NCI-H1105 (cell line): ENCODE data around the gene TRDMT1.
A peak's percentile ranks its signal among the peaks of the same experiment; 100 is the strongest.

ENCODE experiments used
- DNase-seq: peaks from one replicate; lab custom pipeline; 2025; lab: John Stamatoyannopoulos, UW

Gene TRDMT1

GRCh38 chr10:17200912-17201793, at the start of gene TRDMT1:
Gene TRDMT1, minus strand, starts transcription at chr10:17201672. Its CDS starts 38 bp downstream, at chr10:17201634.
- DNase-seq = peak; percentile 60

GRCh38 chr10:17250736-17251135, 49.3 kb upstream of the TRDMT1 start:
- no peak for DNase-seq

GRCh38 chr10:17249820-17250219, 48.3 kb upstream of the TRDMT1 start:
- no peak for DNase-seq

GRCh38 chr10:17248964-17249363, 47.5 kb upstream of the TRDMT1 start:
- DNase-seq = no peak

- DNase-seq = no peak
Measured at GRCh38 chr10:17247210-17247609, 45.7 kb upstream of the TRDMT1 start.

- no peak for DNase-seq
Measured at GRCh38 chr10:17244700-17245365, 43.4 kb upstream of the TRDMT1 start.

GRCh38 chr10:17241611-17242333, 40.3 kb upstream of the TRDMT1 start:
- DNase-seq = no peak

GRCh38 chr10:17240616-17241015, 39.1 kb upstream of the TRDMT1 start:
- no peak for DNase-seq

GRCh38 chr10:17240096-17240495, 38.6 kb upstream of the TRDMT1 start:
- no peak for DNase-seq

- no peak for DNase-seq
Measured at GRCh38 chr10:17239345-17240085, 38.0 kb upstream of the TRDMT1 start.

GRCh38 chr10:17238445-17239291, 37.2 kb upstream of the TRDMT1 start:
- no peak for DNase-seq

GRCh38 chr10:17237915-17238444, 36.5 kb upstream of the TRDMT1 start:
- no peak for DNase-seq

- DNase-seq = no peak
Measured at GRCh38 chr10:17237149-17237527, 35.7 kb upstream of the TRDMT1 start.

GRCh38 chr10:17236468-17237148, 35.1 kb upstream of the TRDMT1 start:
- no peak for DNase-seq

GRCh38 chr10:17235136-17235535, 33.7 kb upstream of the TRDMT1 start:
- no peak for DNase-seq

GRCh38 chr10:17234431-17234945, 33.0 kb upstream of the TRDMT1 start:
- DNase-seq = no peak

GRCh38 chr10:17233286-17233991, 32.0 kb upstream of the TRDMT1 start:
- DNase-seq = no peak

GRCh38 chr10:17232276-17232960, 30.9 kb upstream of the TRDMT1 start:
- no peak for DNase-seq

- DNase-seq = no peak
Measured at GRCh38 chr10:17231788-17232187, 30.3 kb upstream of the TRDMT1 start.
